Measurements from ENCODE around the gene U2AF2. TPM values are rescaled to one million over a fixed set of nuclear protein-coding genes. Genes with fewer than 3 reads are reported as not detected.

Gene U2AF2
- total and polyA plus RNA-seq, 9 of the 15 experiments (the other 6 are each of a cell fraction or from before 2014, with no cell fraction given), result 3.0 to 331 (median 157) TPM

- TF ChIP-seq POLR2G (IDR thresholded peaks at IDR 0.05; ENCODE audit: low read depth, low read length) (0 out of 2 replicates have a peak, but pooled peaks have one; percentile 44), STAG1 (CRISPR knock-in tag; IDR thresholded peaks at IDR 0.05; ENCODE audit: borderline replicate concordance) (no peak)
- H3K79me2 ChIP-seq (ENCODE audit: control insufficient read depth, insufficient read depth, low read length), result no peaks in the 10 kb centered on the region
- peak overlapping the region in 1 of 2 experiments; percentile 32; a peak in 1 of 4 replicates for H3K9ac ChIP-seq (ENCODE audit: insufficient read depth in 1 of 2, low read depth in 2 of 2, low read length in 2 of 2)
- H4K20me1 ChIP-seq (replicated peaks; ENCODE audit: control insufficient read depth, insufficient read depth, low read length), result peaks cover 7% of the 10 kb centered on the region
- no peak for DNase-seq (ENCODE audit: extremely low read depth in 1 of 4, low spot score in 3 of 4)
- H3K4me1 ChIP-seq (replicated peaks in 1 of 2; ENCODE audit: control insufficient read depth in 2 of 2, insufficient read depth in 2 of 2, low read length in 2 of 2), result peaks cover 1 to 10% of the 10 kb centered on the region in 2 experiments; a peak in 3 of 5 replicates
- H3K9me3 ChIP-seq (replicated peaks; ENCODE audit: control insufficient read depth, insufficient read depth, low read depth, low read length), result no peaks in the 10 kb centered on the region
- WGBS (ENCODE audit: insufficient coverage, low coverage, missing lambda C conversion rate), result 93% methylated on average over 18 of the region's 20 CpGs
- ATAC-seq, result no peak
- intact Hi-C loops (cut with micrococcal nuclease), result no loop called here
- H3K9me1 ChIP-seq (ENCODE audit: control insufficient read depth, insufficient read depth, low read length), result peaks cover 4% of the 10 kb centered on the region
- no peak overlapping the region for H3K4me3 ChIP-seq
- no peak for FAIRE-seq
- H3K4me2 ChIP-seq (ENCODE audit: insufficient read depth, low read length), result no peak overlapping the region
- in situ Hi-C loops (cut with MboI), result no loop called here
- POLR2A ChIA-PET, result no interaction called here
- BruUV-seq (replicated peaks), result no TSS peak
- H3K27me3 ChIP-seq (ENCODE audit: control insufficient read depth in 2 of 2, insufficient read depth in 2 of 2, low read length in 2 of 2), result no peaks in the 10 kb centered on the region
- CTCF ChIA-PET (ENCODE audit: low intra/inter-chr PET ratio), result no interaction called here
- H3K27ac ChIP-seq (ENCODE audit: extremely low read depth, low read depth, low read length), result no peak overlapping the region
- H3K36me3 ChIP-seq (ENCODE audit: control insufficient read depth, insufficient read depth, low read length), result peaks cover 76% of the 10 kb centered on the region; the same call in 2 of the 3 replicates
- no peak overlapping the region for H2AFZ ChIP-seq (ENCODE audit: low read depth, low read length)
These were observed 41.6 kb downstream of the U2AF2 start for GRCh38 chr19:55696301-55697068.

GRCh38 chr19:55697069-55697440, 42.2 kb downstream of the U2AF2 start:
- Histone ChIP-seq H4K20me1 (replicated peaks; ENCODE audit: control insufficient read depth, insufficient read depth, low read length) (peaks cover 13% of the 10 kb centered on the region), H3K79me2 (ENCODE audit: control insufficient read depth, insufficient read depth, low read length) (no peaks in the 10 kb centered on the region), H3K27ac (ENCODE audit: extremely low read depth, low read depth, low read length) (no peak overlapping the region), H3K4me3 (no peak overlapping the region), H3K9me3 (replicated peaks; ENCODE audit: control insufficient read depth, insufficient read depth, low read depth, low read length) (no peaks in the 10 kb centered on the region), H3K9ac (ENCODE audit: insufficient read depth in 1 of 2, low read depth in 2 of 2, low read length in 2 of 2) (peak overlapping the region in 1 of 2 experiments; percentile 32; a peak in 1 of 4 replicates), H3K36me3 (ENCODE audit: control insufficient read depth, insufficient read depth, low read length) (peaks cover 71% of the 10 kb centered on the region; the same call in 2 of the 3 replicates), H3K4me2 (ENCODE audit: insufficient read depth, low read length) (no peak overlapping the region), H3K9me1 (ENCODE audit: control insufficient read depth, insufficient read depth, low read length) (peaks cover 4% of the 10 kb centered on the region), H3K27me3 (ENCODE audit: control insufficient read depth in 2 of 2, insufficient read depth in 2 of 2, low read length in 2 of 2) (no peaks in the 10 kb centered on the region), H3K4me1 (replicated peaks in 1 of 2; ENCODE audit: control insufficient read depth in 2 of 2, insufficient read depth in 2 of 2, low read length in 2 of 2) (peaks cover 5 to 13% of the 10 kb centered on the region in 2 experiments; a peak in 4 of 5 replicates), H2AFZ (ENCODE audit: low read depth, low read length) (no peak overlapping the region)
- POLR2A ChIA-PET, result no interaction called here
- CTCF ChIA-PET (ENCODE audit: low intra/inter-chr PET ratio), result no interaction called here
- ATAC-seq (no peak), FAIRE-seq (no peak), DNase-seq (ENCODE audit: extremely low read depth in 1 of 4, low spot score in 3 of 4) (no peak)
- no TSS peak for BruUV-seq (replicated peaks)
- 80% methylated on average over 5 of the region's 12 CpGs for WGBS (ENCODE audit: insufficient coverage, low coverage, missing lambda C conversion rate)
- in situ Hi-C loops (cut with MboI) (no loop called here), intact Hi-C loops (cut with micrococcal nuclease) (no loop called here)
- TF ChIP-seq MCM2 (IDR thresholded peaks at IDR 0.05; ENCODE audit: low read depth), result no peak
- TF ChIP-seq NFYB (IDR thresholded peaks at IDR 0.05; ENCODE audit: extremely low read depth, insufficient read length), result no peak

Measured in K562 (cell line).